Cardiac muscle cell (in vitro differentiated cells and primary cell): Measurements from ENCODE around the gene WAC. TPM values are rescaled to one million over a fixed set of nuclear protein-coding genes. Genes with fewer than 3 reads are reported as not detected.

Source experiments
- DNase-seq, 2 donors: peaks; one replicate each; pipeline versions ENCODE4 v3.0.0 to v3.0.0-alpha.2; 2010 to 2017; ENCODE audit warnings: low read depth in 1 of 2, low spot score in 1 of 2
- H3K27ac ChIP-seq: fragments of 200-600 bp; sonication (generic); 2 replicates; pipeline ENCODE4 v1.5.1; 2016
- H3K27me3 ChIP-seq: fragments of 200-600 bp; sonication (generic); 2 replicates; pipeline ENCODE4 v1.6.0; 2016; ENCODE audit warnings: control low read depth
- H3K36me3 ChIP-seq: fragments of 200-600 bp; sonication (generic); 2 replicates; pipeline ENCODE4 v1.5.1; 2016; ENCODE audit warnings: control low read depth
- H3K4me1 ChIP-seq: fragments of 200-600 bp; sonication (generic); 2 replicates; pipeline ENCODE4 v1.8.1; 2017; ENCODE audit warnings: low read depth, mild to moderate bottlenecking, mixed run types
- H3K4me3 ChIP-seq: fragments of 200-600 bp; sonication (generic); 2 replicates; pipeline ENCODE4 v1.5.1; 2016; ENCODE audit warnings: mild to moderate bottlenecking
- H3K9me3 ChIP-seq: fragments of 200-600 bp; sonication (generic); 2 replicates; pipeline ENCODE4 v1.5.1; 2017; ENCODE audit warnings: low read depth, mild to moderate bottlenecking, control low read depth
- polyA plus RNA-seq: library from polyadenylated mRNA; unstranded; fragments of >200 nt; fragmentation: Nextera tagmentation; extraction: Ambion mirVana; gene quantifications from 2 replicates; pipeline ENCODE4 v1.2.1, GENCODE V29; 2016
- total RNA-seq: library from RNA; depleted of rRNA; stranded (reverse); fragments of >200 nt; gene quantifications from 2 replicates; pipeline ENCODE4 v1.2.3, GENCODE V29; 2016
- TF ChIP-seq, protein P1 (sequence below): IDR thresholded peaks from 2 replicates; pipeline ENCODE4 v1.5.1; 2012; ENCODE audit warnings: low read depth, mild to moderate bottlenecking, low read length

Gene WAC
- total and polyA plus RNA-seq, 2 experiments from 2014 or later, result 72.2 to 141 TPM

DNA sequence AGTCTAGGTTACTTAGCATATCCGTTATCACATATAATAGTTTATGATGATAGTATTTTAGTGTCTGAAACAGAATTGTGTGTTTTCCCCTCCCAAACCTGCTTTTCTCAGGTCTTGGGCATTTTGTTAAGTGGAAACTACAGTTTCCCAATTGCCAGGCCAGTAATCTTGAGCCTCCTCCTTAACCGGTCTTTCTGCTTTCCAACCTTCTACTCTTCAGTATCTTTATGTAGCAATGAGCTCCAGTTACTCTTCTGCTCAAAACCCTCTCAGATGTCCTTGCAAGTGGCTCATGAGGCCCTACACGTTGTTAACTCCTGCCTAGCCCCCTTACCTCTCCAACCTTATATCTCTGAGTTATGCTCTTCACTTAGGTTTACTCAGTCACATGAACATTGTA is 22.0 kb downstream of the WAC start:
- TF ChIP-seq, protein P1, sequence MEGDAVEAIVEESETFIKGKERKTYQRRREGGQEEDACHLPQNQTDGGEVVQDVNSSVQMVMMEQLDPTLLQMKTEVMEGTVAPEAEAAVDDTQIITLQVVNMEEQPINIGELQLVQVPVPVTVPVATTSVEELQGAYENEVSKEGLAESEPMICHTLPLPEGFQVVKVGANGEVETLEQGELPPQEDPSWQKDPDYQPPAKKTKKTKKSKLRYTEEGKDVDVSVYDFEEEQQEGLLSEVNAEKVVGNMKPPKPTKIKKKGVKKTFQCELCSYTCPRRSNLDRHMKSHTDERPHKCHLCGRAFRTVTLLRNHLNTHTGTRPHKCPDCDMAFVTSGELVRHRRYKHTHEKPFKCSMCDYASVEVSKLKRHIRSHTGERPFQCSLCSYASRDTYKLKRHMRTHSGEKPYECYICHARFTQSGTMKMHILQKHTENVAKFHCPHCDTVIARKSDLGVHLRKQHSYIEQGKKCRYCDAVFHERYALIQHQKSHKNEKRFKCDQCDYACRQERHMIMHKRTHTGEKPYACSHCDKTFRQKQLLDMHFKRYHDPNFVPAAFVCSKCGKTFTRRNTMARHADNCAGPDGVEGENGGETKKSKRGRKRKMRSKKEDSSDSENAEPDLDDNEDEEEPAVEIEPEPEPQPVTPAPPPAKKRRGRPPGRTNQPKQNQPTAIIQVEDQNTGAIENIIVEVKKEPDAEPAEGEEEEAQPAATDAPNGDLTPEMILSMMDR, result no peak
- Histone ChIP-seq H3K9me3 (no peaks in the 10 kb centered on the region), H3K36me3 (peaks cover 14% of the 10 kb centered on the region), H3K4me1 (peaks cover 57% of the 10 kb centered on the region), H3K4me3 (no peak overlapping the region), H3K27me3 (no peaks in the 10 kb centered on the region), H3K27ac (peak overlapping the region; percentile 87)
- DNase-seq, result no peak

DNA sequence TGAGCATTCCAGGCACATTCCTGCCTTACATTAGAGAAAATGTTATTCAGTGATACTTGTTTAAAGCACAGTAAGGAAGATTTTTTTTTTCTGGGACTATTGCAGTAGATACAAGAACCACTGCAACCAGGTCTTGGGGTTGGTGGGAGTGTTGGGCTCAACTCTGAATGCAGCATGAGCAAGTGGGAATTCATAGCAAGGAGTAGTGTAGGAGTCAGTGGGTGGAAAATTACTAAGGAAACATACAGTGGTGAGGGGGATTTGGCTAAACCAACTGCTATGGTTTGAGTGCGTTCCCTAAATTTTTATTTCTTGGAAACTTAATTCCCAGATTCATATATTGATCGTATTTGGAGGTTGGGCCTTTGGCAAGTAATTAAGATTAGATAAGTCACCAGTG is 22.4 kb downstream of the WAC start:
- Histone ChIP-seq H3K4me3 (no peak overlapping the region), H3K27ac (peak overlapping the region; percentile 87), H3K9me3 (no peaks in the 10 kb centered on the region), H3K27me3 (no peaks in the 10 kb centered on the region), H3K36me3 (peaks cover 12% of the 10 kb centered on the region), H3K4me1 (peaks cover 57% of the 10 kb centered on the region)
- TF ChIP-seq, protein P1, result no peak
- no peak for DNase-seq

DNA sequence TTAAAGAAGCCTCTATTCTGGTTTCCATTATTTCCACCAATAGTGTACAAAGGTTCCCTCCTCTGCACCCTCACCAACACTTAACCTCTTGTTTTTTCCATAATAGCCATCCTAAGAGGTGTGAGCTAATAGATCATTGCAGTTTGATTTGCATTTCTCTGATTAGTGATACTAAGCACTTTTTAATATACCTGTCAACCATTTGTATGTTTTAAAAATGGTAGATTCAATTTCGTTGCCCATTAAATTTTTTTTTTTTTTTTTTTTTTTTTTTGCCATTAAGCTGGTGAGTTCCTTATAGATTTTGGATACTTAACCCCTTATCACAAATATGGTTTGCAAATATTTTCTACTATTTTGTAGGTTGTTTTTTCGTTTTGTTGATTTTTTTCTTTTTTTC is 23.2 kb downstream of the WAC start:
- Histone ChIP-seq H3K27ac (peak overlapping the region; percentile 97), H3K27me3 (no peaks in the 10 kb centered on the region), H3K36me3 (peaks cover 4% of the 10 kb centered on the region), H3K4me1 (peaks cover 56% of the 10 kb centered on the region), H3K9me3 (no peaks in the 10 kb centered on the region), H3K4me3 (no peak overlapping the region)
- TF ChIP-seq, protein P1, result no peak
- no peak for DNase-seq

DNA sequence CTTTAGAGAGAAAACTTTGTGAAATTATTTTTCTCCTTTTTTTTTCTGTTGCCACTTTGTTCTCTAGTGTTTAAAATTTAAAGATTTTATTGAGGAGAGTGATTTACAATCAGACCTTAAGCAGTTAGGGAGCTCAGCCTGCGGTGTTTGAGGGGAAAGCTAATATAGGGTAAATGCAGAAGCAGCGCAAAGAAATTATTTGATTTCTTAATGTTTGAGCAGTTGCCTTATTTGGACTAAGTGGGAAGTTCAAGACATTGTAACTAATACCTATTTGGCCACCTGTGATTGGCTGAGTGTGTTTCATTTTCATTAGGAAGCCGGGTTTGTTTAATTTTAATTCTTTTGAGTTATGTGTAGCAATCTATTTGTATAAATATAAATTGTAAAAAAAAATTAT is 25.3 kb downstream of the WAC start:
- Histone ChIP-seq H3K27me3 (no peaks in the 10 kb centered on the region), H3K4me1 (peaks cover 57% of the 10 kb centered on the region), H3K9me3 (no peaks in the 10 kb centered on the region), H3K4me3 (no peak overlapping the region), H3K36me3 (peaks cover 2% of the 10 kb centered on the region), H3K27ac (peak overlapping the region; percentile 97)
- DNase-seq, result no peak
- TF ChIP-seq, protein P1, result no peak

DNA sequence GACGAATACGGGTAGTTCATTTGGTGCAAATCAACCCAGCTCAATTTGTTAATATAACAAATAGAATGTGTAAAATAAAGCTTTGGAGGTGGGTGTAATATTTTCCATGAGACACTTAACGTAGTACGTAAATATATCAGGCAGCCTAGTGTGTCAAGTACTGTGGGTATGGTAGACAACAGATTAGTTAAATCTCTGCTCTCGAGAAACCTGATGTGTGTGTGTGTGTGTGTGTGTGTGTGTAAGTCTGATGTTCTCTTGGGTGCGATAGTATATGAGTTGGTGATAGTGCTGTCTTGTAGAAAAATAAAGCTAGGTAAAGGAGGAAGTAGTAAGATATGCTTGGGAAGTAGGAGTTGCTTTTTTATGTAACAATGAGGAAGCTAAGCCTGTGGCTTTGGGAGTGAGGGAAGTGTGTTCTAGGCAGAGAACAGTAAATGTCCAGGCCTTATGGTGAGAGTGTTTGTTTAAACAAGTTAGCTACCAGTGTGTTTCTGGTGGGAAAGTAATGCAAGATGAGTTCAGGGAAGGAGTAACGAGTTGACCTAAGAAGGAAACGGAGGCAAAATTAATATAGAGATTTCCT is 26.1 kb downstream of the WAC start:
- Histone ChIP-seq H3K27ac (peak overlapping the region; percentile 97), H3K4me1 (peaks cover 51% of the 10 kb centered on the region), H3K36me3 (peaks cover 2% of the 10 kb centered on the region), H3K27me3 (no peaks in the 10 kb centered on the region), H3K9me3 (no peaks in the 10 kb centered on the region), H3K4me3 (no peak overlapping the region)
- TF ChIP-seq, protein P1, result no peak
- DNase-seq, result peak in 1 of 2 donors; percentile 38
